Spleen (tissue), 7 donors: ENCODE data around the gene TBC1D22A.

Source experiments
- POLR2A ChIP-seq, 3 donors: fragments of 450-650 bp; IDR thresholded peaks; one replicate each; pipeline ENCODE4 v1.5.1; 2017; ENCODE audit warnings: antibody characterized with exemption in 3 of 3, mild to moderate bottlenecking in 1 of 3
- TF ChIP-seq, protein P1 (sequence below), 11 experiments: fragments of 200-600 bp in 7 of 11; fragments of 450-650 bp in 4 of 11; sonication (generic) in 4 of 11; IDR thresholded peaks in 8 of 11; conservative IDR thresholded peaks in 3 of 11; 1 replicate in 7 of 11; 2 replicates in 4 of 11; pipeline versions ENCODE4 v1.4.0 to v1.8.0; 2016 to 2021; ENCODE audit warnings: antibody characterized with exemption in 11 of 11, inconsistent platforms in 4 of 11, mild to moderate bottlenecking in 1 of 11
- donor health status: DM: no; HTN: no; CAD: no; lungs with moderate emphysema.
- donor health status: DM: no; HTN: no; CAD: no.
- donor health status: DM: no; HTN: no; CAD: no.

DNA sequence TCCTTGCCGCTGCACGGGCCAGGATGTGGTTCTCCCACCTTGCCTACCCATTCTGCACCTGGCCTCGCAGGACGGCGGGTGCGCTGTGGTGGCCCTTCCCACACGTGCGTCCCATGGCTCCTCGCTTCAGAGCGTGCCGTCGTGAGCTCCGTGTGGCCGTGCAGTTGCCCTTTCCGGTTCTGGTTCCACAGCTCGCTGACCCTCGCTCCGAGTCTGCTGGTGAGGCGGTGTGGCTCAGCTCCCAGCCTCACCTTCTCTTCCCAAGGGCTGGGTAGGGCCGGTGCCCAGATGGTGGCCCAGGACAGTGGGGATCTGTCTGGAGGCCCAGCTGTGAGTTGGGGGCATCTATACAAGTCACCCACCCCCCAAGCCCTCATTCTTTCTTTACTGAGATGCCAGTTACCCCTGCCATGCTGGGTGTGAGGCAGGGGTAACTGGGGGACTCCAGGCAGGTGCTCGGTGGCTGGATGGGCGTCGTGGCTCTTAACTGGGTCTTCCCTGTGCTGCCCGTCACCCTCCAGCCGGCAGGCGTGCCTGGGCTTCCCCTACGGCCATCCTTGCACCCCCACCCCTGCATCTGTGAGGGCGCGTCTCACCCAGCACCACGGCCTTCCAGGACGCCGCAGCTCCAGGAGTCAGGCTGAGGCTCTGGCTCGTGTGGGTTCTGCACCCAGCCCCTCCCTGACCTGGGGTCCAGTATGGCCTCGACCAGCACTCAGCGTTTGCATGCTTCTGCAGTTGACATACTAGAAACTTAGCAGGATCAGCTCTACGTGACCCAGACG, 395.2 kb downstream of the TBC1D22A start:
- TF ChIP-seq POLR2A (IDR thresholded peaks at IDR 0.05) = no peak
- TF ChIP-seq, protein P1, sequence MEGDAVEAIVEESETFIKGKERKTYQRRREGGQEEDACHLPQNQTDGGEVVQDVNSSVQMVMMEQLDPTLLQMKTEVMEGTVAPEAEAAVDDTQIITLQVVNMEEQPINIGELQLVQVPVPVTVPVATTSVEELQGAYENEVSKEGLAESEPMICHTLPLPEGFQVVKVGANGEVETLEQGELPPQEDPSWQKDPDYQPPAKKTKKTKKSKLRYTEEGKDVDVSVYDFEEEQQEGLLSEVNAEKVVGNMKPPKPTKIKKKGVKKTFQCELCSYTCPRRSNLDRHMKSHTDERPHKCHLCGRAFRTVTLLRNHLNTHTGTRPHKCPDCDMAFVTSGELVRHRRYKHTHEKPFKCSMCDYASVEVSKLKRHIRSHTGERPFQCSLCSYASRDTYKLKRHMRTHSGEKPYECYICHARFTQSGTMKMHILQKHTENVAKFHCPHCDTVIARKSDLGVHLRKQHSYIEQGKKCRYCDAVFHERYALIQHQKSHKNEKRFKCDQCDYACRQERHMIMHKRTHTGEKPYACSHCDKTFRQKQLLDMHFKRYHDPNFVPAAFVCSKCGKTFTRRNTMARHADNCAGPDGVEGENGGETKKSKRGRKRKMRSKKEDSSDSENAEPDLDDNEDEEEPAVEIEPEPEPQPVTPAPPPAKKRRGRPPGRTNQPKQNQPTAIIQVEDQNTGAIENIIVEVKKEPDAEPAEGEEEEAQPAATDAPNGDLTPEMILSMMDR (IDR thresholded peaks at IDR 0.05 in 8 of 11, conservative IDR thresholded peaks at IDR 0.05 in 3 of 11) = no peak
